ENCODE results near the gene NSG2.

GRCh38 chr5:174010365-174010764 lies 35.1 kb upstream of the NSG2 start:
- TF ChIP-seq, protein P1, sequence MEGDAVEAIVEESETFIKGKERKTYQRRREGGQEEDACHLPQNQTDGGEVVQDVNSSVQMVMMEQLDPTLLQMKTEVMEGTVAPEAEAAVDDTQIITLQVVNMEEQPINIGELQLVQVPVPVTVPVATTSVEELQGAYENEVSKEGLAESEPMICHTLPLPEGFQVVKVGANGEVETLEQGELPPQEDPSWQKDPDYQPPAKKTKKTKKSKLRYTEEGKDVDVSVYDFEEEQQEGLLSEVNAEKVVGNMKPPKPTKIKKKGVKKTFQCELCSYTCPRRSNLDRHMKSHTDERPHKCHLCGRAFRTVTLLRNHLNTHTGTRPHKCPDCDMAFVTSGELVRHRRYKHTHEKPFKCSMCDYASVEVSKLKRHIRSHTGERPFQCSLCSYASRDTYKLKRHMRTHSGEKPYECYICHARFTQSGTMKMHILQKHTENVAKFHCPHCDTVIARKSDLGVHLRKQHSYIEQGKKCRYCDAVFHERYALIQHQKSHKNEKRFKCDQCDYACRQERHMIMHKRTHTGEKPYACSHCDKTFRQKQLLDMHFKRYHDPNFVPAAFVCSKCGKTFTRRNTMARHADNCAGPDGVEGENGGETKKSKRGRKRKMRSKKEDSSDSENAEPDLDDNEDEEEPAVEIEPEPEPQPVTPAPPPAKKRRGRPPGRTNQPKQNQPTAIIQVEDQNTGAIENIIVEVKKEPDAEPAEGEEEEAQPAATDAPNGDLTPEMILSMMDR (IDR thresholded peaks at IDR 0.05): no peak
- TF ChIP-seq POLR2A (IDR thresholded peaks at IDR 0.05): no peak
- TF ChIP-seq POLR2AphosphoS5 (IDR thresholded peaks at IDR 0.05): no peak

Measured in stomach (tissue), 4 donors.